ENCODE data around the gene KIF6.

DNA sequence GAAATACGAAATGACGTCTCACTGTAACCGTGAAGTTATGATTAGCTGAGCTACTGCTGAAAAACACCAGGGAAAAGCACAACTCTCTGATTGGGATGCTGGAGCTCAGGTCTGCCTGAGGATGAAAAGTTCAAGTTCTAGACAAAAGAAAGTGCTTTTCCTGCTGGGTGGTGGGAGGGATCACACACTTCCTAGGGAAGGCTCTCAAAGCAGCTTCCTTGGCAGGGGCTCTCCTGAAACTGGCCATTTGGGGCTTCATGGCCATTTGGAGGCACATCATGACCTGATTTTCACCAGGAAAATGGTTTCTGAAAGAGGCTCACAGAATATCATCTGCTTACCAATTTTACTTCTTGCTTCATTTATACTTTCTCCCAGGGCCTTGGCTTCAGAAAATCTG lies 305.6 kb downstream of the KIF6 start:
- TF ChIP-seq, protein P1, sequence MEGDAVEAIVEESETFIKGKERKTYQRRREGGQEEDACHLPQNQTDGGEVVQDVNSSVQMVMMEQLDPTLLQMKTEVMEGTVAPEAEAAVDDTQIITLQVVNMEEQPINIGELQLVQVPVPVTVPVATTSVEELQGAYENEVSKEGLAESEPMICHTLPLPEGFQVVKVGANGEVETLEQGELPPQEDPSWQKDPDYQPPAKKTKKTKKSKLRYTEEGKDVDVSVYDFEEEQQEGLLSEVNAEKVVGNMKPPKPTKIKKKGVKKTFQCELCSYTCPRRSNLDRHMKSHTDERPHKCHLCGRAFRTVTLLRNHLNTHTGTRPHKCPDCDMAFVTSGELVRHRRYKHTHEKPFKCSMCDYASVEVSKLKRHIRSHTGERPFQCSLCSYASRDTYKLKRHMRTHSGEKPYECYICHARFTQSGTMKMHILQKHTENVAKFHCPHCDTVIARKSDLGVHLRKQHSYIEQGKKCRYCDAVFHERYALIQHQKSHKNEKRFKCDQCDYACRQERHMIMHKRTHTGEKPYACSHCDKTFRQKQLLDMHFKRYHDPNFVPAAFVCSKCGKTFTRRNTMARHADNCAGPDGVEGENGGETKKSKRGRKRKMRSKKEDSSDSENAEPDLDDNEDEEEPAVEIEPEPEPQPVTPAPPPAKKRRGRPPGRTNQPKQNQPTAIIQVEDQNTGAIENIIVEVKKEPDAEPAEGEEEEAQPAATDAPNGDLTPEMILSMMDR (IDR thresholded peaks at IDR 0.05; ENCODE audit: low read length): no peak
- TF ChIP-seq EZH2phosphoT487 (IDR thresholded peaks at IDR 0.05; ENCODE audit: low read length) (no peak), EZH2 (optimal IDR thresholded peaks at IDR 0.05; ENCODE audit: low read depth, low read length) (no peak)
